ENCODE measurements around the gene POU2AF3. TPM values are rescaled to one million over a fixed set of nuclear protein-coding genes. Genes with fewer than 3 reads are reported as not detected.

Gene POU2AF3
- total RNA-seq, 1 experiment from 2014 or later = not detected

- H3K27me3 ChIP-seq (ENCODE audit: insufficient read depth, low read length) = peaks cover 45% of the 10 kb centered on the region
Observed at GRCh38 chr11:111305162-111305802, 6.9 kb downstream of the POU2AF3 start.

More at GRCh38 chr11:111305162-111305802, 6.9 kb downstream of the POU2AF3 start:
- H3K27ac ChIP-seq (ENCODE audit: low read depth, low read length) = no peak overlapping the region
- H2AFZ ChIP-seq (ENCODE audit: low read depth, low read length, poor library complexity, severe bottlenecking) = no peak overlapping the region
- no peak for DNase-seq (ENCODE audit: low read depth, low spot score)
- BruUV-seq (replicated peaks) = no TSS peak
- no peaks in the 10 kb centered on the region for H4K20me1 ChIP-seq (ENCODE audit: insufficient read depth)
- H3K9me2 ChIP-seq (ENCODE audit: insufficient read depth) = no peaks in the 10 kb centered on the region
- intact Hi-C loops (cut with micrococcal nuclease) = no loop called here
- H3K4me2 ChIP-seq (ENCODE audit: low read length) = no peak overlapping the region
- no peaks in the 10 kb centered on the region; a peak in 1 of 4 replicates for H3K4me1 ChIP-seq (ENCODE audit: control insufficient read depth in 1 of 2, insufficient read depth in 2 of 2, low read length in 2 of 2)
- no peak overlapping the region for H3K9ac ChIP-seq (ENCODE audit: low read length)
- ATAC-seq = no peak
- POLR2A ChIA-PET = no interaction called here
- RAD21 ChIA-PET (ENCODE audit: low non-redundant PET in 1 of 2, low total read pairs in 2 of 2, uncharacterized antibody in 2 of 2, unreplicated experiment in 2 of 2) = no interaction called here
- H3K9me3 ChIP-seq (ENCODE audit: control insufficient read depth in 1 of 2, insufficient read depth in 1 of 2, low read depth in 1 of 2, low read length in 2 of 2) = no peaks in the 10 kb centered on the region
- H3K36me3 ChIP-seq (ENCODE audit: control insufficient read depth in 1 of 2, insufficient read depth in 2 of 2, low read length in 2 of 2) = no peaks in the 10 kb centered on the region
- TF ChIP-seq, protein P1, sequence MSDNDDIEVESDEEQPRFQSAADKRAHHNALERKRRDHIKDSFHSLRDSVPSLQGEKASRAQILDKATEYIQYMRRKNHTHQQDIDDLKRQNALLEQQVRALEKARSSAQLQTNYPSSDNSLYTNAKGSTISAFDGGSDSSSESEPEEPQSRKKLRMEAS (IDR thresholded peaks at IDR 0.05) = no peak
- TF ChIP-seq YY1 (IDR thresholded peaks at IDR 0.05; ENCODE audit: extremely low read depth, insufficient replicate concordance, low read depth, low read length) = no peak
- no peak for TF ChIP-seq FOSL1 (IDR thresholded peaks at IDR 0.05; ENCODE audit: low read depth)
- TF ChIP-seq EZH2phosphoT487 (IDR thresholded peaks at IDR 0.05; ENCODE audit: borderline replicate concordance) = no peak
- no peak for TF ChIP-seq ZNF274 (IDR thresholded peaks at IDR 0.05; ENCODE audit: low read depth, low read length)
- no peak for TF ChIP-seq TCF7L2 (IDR thresholded peaks at IDR 0.05; ENCODE audit: borderline replicate concordance, extremely low read depth, insufficient read depth, insufficient read length)
- no peak for TF ChIP-seq ZFX (IDR thresholded peaks at IDR 0.05)
- no peak for TF ChIP-seq EZH2 (IDR thresholded peaks at IDR 0.05)
- TF ChIP-seq, protein P2, sequence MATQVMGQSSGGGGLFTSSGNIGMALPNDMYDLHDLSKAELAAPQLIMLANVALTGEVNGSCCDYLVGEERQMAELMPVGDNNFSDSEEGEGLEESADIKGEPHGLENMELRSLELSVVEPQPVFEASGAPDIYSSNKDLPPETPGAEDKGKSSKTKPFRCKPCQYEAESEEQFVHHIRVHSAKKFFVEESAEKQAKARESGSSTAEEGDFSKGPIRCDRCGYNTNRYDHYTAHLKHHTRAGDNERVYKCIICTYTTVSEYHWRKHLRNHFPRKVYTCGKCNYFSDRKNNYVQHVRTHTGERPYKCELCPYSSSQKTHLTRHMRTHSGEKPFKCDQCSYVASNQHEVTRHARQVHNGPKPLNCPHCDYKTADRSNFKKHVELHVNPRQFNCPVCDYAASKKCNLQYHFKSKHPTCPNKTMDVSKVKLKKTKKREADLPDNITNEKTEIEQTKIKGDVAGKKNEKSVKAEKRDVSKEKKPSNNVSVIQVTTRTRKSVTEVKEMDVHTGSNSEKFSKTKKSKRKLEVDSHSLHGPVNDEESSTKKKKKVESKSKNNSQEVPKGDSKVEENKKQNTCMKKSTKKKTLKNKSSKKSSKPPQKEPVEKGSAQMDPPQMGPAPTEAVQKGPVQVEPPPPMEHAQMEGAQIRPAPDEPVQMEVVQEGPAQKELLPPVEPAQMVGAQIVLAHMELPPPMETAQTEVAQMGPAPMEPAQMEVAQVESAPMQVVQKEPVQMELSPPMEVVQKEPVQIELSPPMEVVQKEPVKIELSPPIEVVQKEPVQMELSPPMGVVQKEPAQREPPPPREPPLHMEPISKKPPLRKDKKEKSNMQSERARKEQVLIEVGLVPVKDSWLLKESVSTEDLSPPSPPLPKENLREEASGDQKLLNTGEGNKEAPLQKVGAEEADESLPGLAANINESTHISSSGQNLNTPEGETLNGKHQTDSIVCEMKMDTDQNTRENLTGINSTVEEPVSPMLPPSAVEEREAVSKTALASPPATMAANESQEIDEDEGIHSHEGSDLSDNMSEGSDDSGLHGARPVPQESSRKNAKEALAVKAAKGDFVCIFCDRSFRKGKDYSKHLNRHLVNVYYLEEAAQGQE (IDR thresholded peaks at IDR 0.05; ENCODE audit: low read depth) = no peak
- no peak for TF ChIP-seq ELF1 (IDR thresholded peaks at IDR 0.05; ENCODE audit: borderline replicate concordance, low read depth)
- TF ChIP-seq SP1 (IDR thresholded peaks at IDR 0.05; ENCODE audit: low read depth) = no peak
- TF ChIP-seq ZBTB33 (IDR thresholded peaks at IDR 0.05; ENCODE audit: extremely low read depth, insufficient replicate concordance, low read length) = no peak
- TF ChIP-seq JUND (IDR thresholded peaks at IDR 0.05) = no peak
- no peak for TF ChIP-seq CBX3 (IDR thresholded peaks at IDR 0.05; ENCODE audit: low read depth)
- TF ChIP-seq SIN3A (IDR thresholded peaks at IDR 0.05; ENCODE audit: low read depth) = no peak
- TF ChIP-seq SRF (IDR thresholded peaks at IDR 0.05; ENCODE audit: low read depth) = no peak
- no peak for TF ChIP-seq RAD21 (IDR thresholded peaks at IDR 0.05; ENCODE audit: low read depth)
- TF ChIP-seq POLR2AphosphoS5 (IDR thresholded peaks at IDR 0.05; ENCODE audit: low read depth, low read length) = no peak
- no peak for TF ChIP-seq POLR2A (IDR thresholded peaks at IDR 0.05; ENCODE audit: borderline replicate concordance, extremely low read depth, insufficient read depth, insufficient read length)
- no peak for TF ChIP-seq CEBPB (IDR thresholded peaks at IDR 0.05; ENCODE audit: low read depth)
- CTCF ChIA-PET = no interaction called here
- H3K79me2 ChIP-seq (ENCODE audit: insufficient read depth, low read length) = no peaks in the 10 kb centered on the region
- no peak overlapping the region for H3K4me3 ChIP-seq (replicated peaks in 1 of 2; ENCODE audit: low read depth in 1 of 2, low read length in 2 of 2)

All from HCT116 (cell line).